Breast epithelium (tissue), 4 donors: Measurements from ENCODE around the gene CSMD2. TPM values are rescaled to one million over a fixed set of nuclear protein-coding genes. Genes with fewer than 3 reads are reported as not detected.

Experiments
- DNase-seq, 2 donors: peaks; one replicate each; pipeline ENCODE4 v3.0.0-alpha.2; 2019; ENCODE audit warnings: low spot score in 2 of 2
- H3K27ac ChIP-seq, 2 donors: fragments of 200-600 bp; sonication (generic) in 1 of 2; one replicate each; pipeline ENCODE4 v1.5.1; 2016 to 2019; ENCODE audit warnings: mild to moderate bottlenecking in 1 of 2
- H3K27me3 ChIP-seq, 2 donors: fragments of 200-600 bp; sonication (generic) in 1 of 2; one replicate each; pipeline versions ENCODE4 v1.5.1 to v1.6.0; 2017 to 2019; ENCODE audit warnings: control low read depth in 1 of 2, mild to moderate bottlenecking in 1 of 2
- H3K36me3 ChIP-seq: fragments of 200-600 bp; one replicate; pipeline ENCODE4 v1.5.1; 2019
- H3K4me1 ChIP-seq, 2 donors: fragments of 200-600 bp; sonication (generic); one replicate each; pipeline ENCODE4 v1.5.1; 2016 to 2019; ENCODE audit warnings: control low read depth in 1 of 2
- H3K4me3 ChIP-seq, 3 donors: fragments of 200-600 bp; sonication (generic); 1 replicate in 2 of 3; 2 replicates in 1 of 3; pipeline ENCODE4 v1.5.1; 2016 to 2019; ENCODE audit warnings: mild to moderate bottlenecking in 3 of 3, moderate library complexity in 2 of 3
- H3K9me3 ChIP-seq, 2 donors: fragments of 200-600 bp; sonication (generic) in 1 of 2; one replicate each; pipeline ENCODE4 v1.5.1; 2016 to 2019; ENCODE audit warnings: control low read depth in 1 of 2
- POLR2A ChIP-seq: fragments of 450-650 bp; IDR thresholded peaks from one replicate; pipeline ENCODE4 v1.6.1; 2016; ENCODE audit warnings: antibody characterized with exemption, mild to moderate bottlenecking, moderate library complexity
- POLR2AphosphoS5 ChIP-seq, 3 donors: sonication (generic); formaldehyde crosslinking; IDR thresholded peaks; one replicate each; pipeline ENCODE4 v1.6.1; 2017; ENCODE audit warnings: antibody characterized with exemption in 3 of 3
- intact Hi-C: fragments of 100-400 bp; cut with DNase I; formaldehyde crosslinking; loops from one replicate; pipeline ENCODE4 v1.15.1; 2023; ENCODE audit warnings: low total_unique reads
- total RNA-seq, 3 donors: library from RNA; depleted of rRNA; stranded (reverse); fragments of >200 nt; gene quantifications; one replicate each; pipeline ENCODE4 v1.1.0, GENCODE V29; 2016
- TF ChIP-seq, protein P1 (sequence below), 3 donors: fragments of 450-650 bp; IDR thresholded peaks; one replicate each; pipeline ENCODE4 v1.5.1; 2016 to 2017; ENCODE audit warnings: antibody characterized with exemption in 3 of 3, mild to moderate bottlenecking in 3 of 3, moderate library complexity in 3 of 3

CSMD2 gene
- total RNA-seq, 3 donors from 2014 or later = 0.33 to 2.6 (median 0.44) TPM

GRCh38 chr1:33501309-33501708 lies 663.7 kb downstream of the CSMD2 start:
- TF ChIP-seq POLR2AphosphoS5 (IDR thresholded peaks at IDR 0.05) = no peak
- TF ChIP-seq POLR2A = no peak
- TF ChIP-seq, protein P1, sequence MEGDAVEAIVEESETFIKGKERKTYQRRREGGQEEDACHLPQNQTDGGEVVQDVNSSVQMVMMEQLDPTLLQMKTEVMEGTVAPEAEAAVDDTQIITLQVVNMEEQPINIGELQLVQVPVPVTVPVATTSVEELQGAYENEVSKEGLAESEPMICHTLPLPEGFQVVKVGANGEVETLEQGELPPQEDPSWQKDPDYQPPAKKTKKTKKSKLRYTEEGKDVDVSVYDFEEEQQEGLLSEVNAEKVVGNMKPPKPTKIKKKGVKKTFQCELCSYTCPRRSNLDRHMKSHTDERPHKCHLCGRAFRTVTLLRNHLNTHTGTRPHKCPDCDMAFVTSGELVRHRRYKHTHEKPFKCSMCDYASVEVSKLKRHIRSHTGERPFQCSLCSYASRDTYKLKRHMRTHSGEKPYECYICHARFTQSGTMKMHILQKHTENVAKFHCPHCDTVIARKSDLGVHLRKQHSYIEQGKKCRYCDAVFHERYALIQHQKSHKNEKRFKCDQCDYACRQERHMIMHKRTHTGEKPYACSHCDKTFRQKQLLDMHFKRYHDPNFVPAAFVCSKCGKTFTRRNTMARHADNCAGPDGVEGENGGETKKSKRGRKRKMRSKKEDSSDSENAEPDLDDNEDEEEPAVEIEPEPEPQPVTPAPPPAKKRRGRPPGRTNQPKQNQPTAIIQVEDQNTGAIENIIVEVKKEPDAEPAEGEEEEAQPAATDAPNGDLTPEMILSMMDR (IDR thresholded peaks at IDR 0.05) = no peak
- Histone ChIP-seq H3K9me3 (peaks cover 18 to 23% of the 10 kb centered on the region in 2 donors), H3K36me3 (no peaks in the 10 kb centered on the region), H3K4me3 (no peak overlapping the region), H3K27ac (no peak overlapping the region), H3K27me3 (no peaks in the 10 kb centered on the region), H3K4me1 (no peaks in the 10 kb centered on the region)
- intact Hi-C loops = no loop called here
- no peak for DNase-seq

- Histone ChIP-seq H3K4me1 (no peaks in the 10 kb centered on the region), H3K27me3 (no peaks in the 10 kb centered on the region), H3K27ac (no peak overlapping the region), H3K9me3 (peaks cover 26 to 30% of the 10 kb centered on the region in 2 donors), H3K36me3 (no peaks in the 10 kb centered on the region), H3K4me3 (no peak overlapping the region)
- TF ChIP-seq POLR2AphosphoS5 (IDR thresholded peaks at IDR 0.05) = no peak
- TF ChIP-seq, protein P1 (IDR thresholded peaks at IDR 0.05) = no peak
- TF ChIP-seq POLR2A = no peak
- intact Hi-C loops = no loop called here
- no peak for DNase-seq
Measured at GRCh38 chr1:33500547-33500946, 664.5 kb downstream of the CSMD2 start.

DNA sequence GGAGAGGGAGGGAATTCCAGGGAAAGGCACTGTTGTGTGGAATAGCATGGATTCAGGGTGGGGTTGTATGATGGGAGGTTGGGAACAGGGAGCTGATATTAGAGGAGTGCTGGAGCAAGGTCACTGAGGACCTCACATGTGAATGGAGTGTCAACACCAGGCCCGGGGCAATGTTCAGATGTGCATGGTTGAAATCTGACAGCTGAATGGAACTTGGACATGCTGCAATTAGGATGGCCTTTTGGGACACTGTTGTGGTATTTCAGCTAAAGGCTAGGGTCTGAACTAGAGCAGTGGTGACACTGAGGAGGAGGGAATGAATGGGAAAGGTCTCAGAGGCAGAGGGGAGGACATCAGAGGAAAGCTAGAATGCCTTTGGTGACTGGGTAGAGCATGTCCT lies 667.6 kb downstream of the CSMD2 start:
- no peak overlapping the region for H3K4me3 ChIP-seq
- H3K27me3 ChIP-seq = no peaks in the 10 kb centered on the region
- H3K4me1 ChIP-seq = no peaks in the 10 kb centered on the region
- H3K27ac ChIP-seq = no peak overlapping the region
- H3K36me3 ChIP-seq = no peaks in the 10 kb centered on the region
- intact Hi-C loops = no loop called here
- no peak for TF ChIP-seq POLR2A
- TF ChIP-seq POLR2AphosphoS5 (IDR thresholded peaks at IDR 0.05) = no peak
- TF ChIP-seq, protein P1 (IDR thresholded peaks at IDR 0.05) = no peak
- no peak for DNase-seq
- H3K9me3 ChIP-seq = peaks cover 55 to 60% of the 10 kb centered on the region in 2 donors

DNA sequence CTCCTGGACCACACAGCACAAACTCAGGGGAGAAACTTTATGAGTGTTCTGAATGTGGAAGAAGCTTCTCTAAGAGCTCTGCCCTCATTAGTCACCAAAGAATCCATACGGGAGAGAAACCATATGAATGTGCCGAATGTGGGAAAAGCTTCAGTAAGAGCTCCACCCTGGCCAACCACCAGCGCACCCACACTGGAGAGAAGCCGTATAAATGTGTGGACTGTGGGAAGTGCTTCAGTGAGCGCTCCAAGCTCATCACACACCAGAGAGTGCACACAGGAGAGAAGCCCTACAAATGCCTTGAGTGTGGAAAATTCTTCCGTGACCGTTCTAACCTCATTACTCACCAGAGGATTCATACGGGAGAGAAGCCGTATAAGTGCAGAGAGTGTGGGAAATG lies 670.1 kb downstream of the CSMD2 start:
- peaks cover 11% of the 10 kb centered on the region for H3K36me3 ChIP-seq
- intact Hi-C loops = no loop called here

DNA sequence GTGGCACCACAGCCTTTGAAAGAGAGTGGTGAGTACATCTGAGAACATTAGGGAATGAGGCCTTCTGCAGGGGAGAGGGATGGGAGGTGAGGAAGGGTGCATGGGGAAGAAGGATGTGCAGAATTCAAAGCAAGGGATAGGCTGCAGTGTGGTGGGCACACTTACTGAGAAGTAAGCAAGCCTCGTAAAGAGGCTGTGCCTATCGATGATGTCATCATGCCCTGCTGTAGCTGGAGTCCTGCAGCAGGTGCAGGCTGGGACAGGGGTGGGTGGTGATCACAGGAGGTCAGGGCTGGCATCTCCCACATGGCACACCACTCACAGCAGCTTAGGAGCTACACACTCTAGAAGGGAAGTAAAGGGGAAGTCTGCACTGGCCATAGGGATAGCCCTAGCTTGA lies 676.4 kb downstream of the CSMD2 start:
- intact Hi-C loops = no loop called here
- TF ChIP-seq, protein P1 (IDR thresholded peaks at IDR 0.05) = no peak
- TF ChIP-seq POLR2A (no peak), POLR2AphosphoS5 (IDR thresholded peaks at IDR 0.05) (no peak)
- H3K9me3 ChIP-seq = peaks cover 10 to 15% of the 10 kb centered on the region in 2 donors
- peaks cover 11% of the 10 kb centered on the region for H3K36me3 ChIP-seq
- H3K4me1 ChIP-seq = no peaks in the 10 kb centered on the region
- H3K4me3 ChIP-seq = no peak overlapping the region
- H3K27me3 ChIP-seq = no peaks in the 10 kb centered on the region
- no peak for DNase-seq
- no peak overlapping the region for H3K27ac ChIP-seq

More for the DNA sequence above, 670.1 kb downstream of the CSMD2 start:
- TF ChIP-seq POLR2A (no peak), POLR2AphosphoS5 (IDR thresholded peaks at IDR 0.05) (no peak)
- TF ChIP-seq, protein P1 (IDR thresholded peaks at IDR 0.05) = no peak
- DNase-seq = no peak
- Histone ChIP-seq H3K27ac (no peak overlapping the region), H3K4me3 (peak overlapping the region in 1 of 3 donors; percentile 2), H3K9me3 (peaks cover 55 to 65% of the 10 kb centered on the region in 2 donors), H3K4me1 (no peaks in the 10 kb centered on the region), H3K27me3 (no peaks in the 10 kb centered on the region)
